Measurements from ENCODE around the gene RNF126.

GRCh38 chr19:623175-623916 lies 39.7 kb downstream of the RNF126 start:
- no peak for TF ChIP-seq CTCF (IDR thresholded peaks at IDR 0.05)
- TF ChIP-seq POLR2A (IDR thresholded peaks at IDR 0.05) = no peak
